ENCODE measurements around the gene FOLR1. TPM values are rescaled to one million over a fixed set of nuclear protein-coding genes. Genes with fewer than 3 reads are reported as not detected.
A peak's percentile ranks its signal among the peaks of the same experiment; 100 is the strongest.
"Not testable (repeated sequence)": the region's sequence is repeated elsewhere in the genome, so short reads cannot be mapped to it uniquely, and the experiment has no call there.

FOLR1 gene
- total and polyA plus RNA-seq, 2 donors = 0.18 to 1.1 TPM

DNA sequence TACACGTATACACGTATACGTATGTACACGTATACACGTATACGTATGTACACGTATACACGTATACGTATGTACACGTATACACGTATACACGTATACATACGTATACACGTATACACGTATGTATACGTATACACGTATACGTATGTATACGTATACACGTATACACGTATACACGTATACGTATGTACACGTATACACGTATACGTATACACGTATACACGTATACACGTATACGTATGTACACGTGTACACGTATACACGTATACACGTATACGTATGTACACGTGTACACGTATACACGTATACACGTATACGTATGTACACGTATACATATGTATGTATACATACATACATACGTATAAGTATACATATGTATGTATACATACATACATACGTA is 9.5 kb downstream of the FOLR1 start:
- not testable (repeated sequence) for H3K27ac ChIP-seq (ENCODE audit: low read depth); H3K4me3 ChIP-seq (ENCODE audit: low read depth, low read length); H3K4me1 ChIP-seq (ENCODE audit: insufficient read depth); H3K36me3 ChIP-seq (ENCODE audit: insufficient read depth); DNase-seq (ENCODE audit: extremely low spot score)
- 95% methylated on average over 42 of the region's 43 CpGs for WGBS

DNA sequence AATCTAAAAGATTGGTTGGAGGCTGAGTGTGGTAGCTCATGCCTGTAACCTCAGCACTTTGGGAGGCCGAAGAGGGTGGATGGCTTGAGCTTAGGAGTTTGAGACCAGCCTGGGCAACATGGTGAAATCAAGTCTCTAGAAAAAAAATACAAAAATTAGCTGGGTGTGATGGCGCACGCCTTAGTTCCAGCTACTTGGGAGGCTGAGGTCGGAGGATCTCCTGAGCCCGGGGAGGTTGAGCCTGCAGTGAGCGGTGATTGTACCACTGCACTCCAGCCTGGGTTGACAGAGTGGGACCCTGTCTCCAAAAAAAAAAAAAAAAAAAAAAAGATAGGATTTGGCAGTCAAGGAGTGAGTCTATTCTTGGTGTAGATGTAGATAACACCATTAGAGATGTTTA is 10.6 kb downstream of the FOLR1 start:
- 97% methylated on average over 6 of the region's 6 CpGs for WGBS
- H3K27ac ChIP-seq (ENCODE audit: low read depth) = no peak overlapping the region
- no peak for DNase-seq (ENCODE audit: extremely low spot score)
- H3K4me1 ChIP-seq (ENCODE audit: insufficient read depth) = no peaks in the 10 kb centered on the region
- H3K4me3 ChIP-seq (ENCODE audit: low read depth, low read length) = no peak overlapping the region
- H3K36me3 ChIP-seq (ENCODE audit: insufficient read depth) = no peaks in the 10 kb centered on the region

DNA sequence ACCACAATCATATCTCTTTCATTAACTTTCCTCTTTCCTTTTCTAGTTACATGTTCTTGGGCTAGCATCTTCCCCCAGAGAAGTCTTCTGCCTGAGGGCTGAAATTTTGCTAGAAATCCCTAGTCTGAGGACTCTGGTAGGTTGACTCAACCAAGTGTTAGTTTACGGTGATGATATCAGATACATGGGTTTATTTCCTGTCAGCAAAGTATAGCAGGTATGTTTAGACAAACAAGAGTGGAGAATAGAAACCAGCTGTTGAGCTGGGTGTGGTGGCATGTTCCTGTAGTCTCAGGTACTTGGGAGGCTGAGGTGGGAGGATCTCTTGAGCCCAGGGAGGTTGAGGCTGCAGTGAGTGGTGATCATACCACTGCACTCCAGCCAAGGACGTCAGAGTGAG is 11.2 kb downstream of the FOLR1 start:
- Histone ChIP-seq H3K4me1 (ENCODE audit: insufficient read depth) (no peaks in the 10 kb centered on the region), H3K4me3 (ENCODE audit: low read depth, low read length) (no peak overlapping the region), H3K27ac (ENCODE audit: low read depth) (no peak overlapping the region), H3K36me3 (ENCODE audit: insufficient read depth) (no peaks in the 10 kb centered on the region)
- 54% methylated on average over 2 of the region's 2 CpGs for WGBS
- no peak for DNase-seq (ENCODE audit: extremely low spot score)

DNA sequence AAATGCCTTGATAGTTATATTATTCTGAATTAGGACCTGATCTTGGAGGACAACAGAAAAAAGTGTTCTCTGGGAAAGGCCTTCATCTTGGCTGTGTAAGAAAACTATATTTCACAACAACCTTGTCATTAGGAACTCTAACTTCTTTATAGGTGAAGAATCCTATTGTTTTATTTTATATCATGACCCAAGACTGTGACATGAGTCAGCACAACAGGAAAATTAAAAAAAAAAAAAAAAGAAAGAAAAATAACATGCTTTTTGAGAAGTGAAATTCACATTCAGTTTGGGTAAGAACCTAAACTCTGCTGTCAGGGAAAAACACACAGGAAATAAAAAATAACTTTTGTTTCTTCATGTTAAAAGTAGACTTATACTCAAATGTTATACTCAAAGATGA is 12.9 kb downstream of the FOLR1 start:
- H3K27ac ChIP-seq (ENCODE audit: low read depth) = no peak overlapping the region
- no peak overlapping the region for H3K4me3 ChIP-seq (ENCODE audit: low read depth, low read length)
- H3K36me3 ChIP-seq (ENCODE audit: insufficient read depth) = no peaks in the 10 kb centered on the region
- H3K4me1 ChIP-seq (ENCODE audit: insufficient read depth) = no peaks in the 10 kb centered on the region
- DNase-seq (ENCODE audit: extremely low spot score) = no peak

DNA sequence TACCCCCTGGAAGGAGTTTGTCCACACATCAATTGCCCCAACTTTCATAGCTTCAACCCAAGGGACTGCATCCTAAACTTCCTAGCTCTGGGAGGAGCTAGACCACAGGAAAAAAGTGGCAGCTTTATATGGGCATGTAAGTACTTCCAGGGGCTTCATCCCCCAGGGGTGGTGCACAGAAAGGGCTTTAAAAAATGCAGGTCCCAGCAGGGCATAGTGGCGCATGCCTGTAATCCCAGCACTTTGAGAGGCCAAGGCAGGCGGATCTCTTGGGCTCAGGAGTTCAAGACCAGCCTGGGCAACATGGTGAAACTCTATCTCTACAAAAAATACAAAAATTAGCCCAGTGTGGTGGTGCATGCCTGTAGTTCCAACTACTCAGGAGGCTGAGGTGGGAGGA is 14.9 kb downstream of the FOLR1 start:
- H3K36me3 ChIP-seq (ENCODE audit: insufficient read depth); H3K4me3 ChIP-seq (ENCODE audit: low read depth, low read length); H3K27ac ChIP-seq (ENCODE audit: low read depth); DNase-seq (ENCODE audit: extremely low spot score); H3K4me1 ChIP-seq (ENCODE audit: insufficient read depth): not testable (repeated sequence)
- WGBS = 85% methylated on average over 2 of the region's 2 CpGs

DNA sequence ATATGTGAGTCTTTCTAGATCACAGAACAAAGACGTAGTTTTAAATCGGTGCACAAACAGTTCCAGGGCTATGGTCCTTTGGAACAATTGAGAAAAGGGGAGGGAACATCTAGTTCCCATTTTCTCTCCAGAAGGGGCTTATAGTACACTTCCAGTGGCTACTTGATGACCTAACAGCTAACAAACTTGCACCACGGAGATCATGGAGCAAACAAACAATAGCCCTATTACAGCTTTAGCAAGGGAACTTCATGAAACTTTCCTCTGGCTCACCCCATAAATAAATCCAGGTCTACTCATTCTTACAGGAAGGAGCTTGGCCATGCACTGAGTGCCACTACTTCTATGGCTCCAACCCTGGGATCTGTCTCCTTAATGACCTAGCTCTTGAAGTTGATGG is 16.3 kb downstream of the FOLR1 start:
- no peak overlapping the region for H3K4me3 ChIP-seq (ENCODE audit: low read depth, low read length)
- H3K4me1 ChIP-seq (ENCODE audit: insufficient read depth) = no peaks in the 10 kb centered on the region
- H3K36me3 ChIP-seq (ENCODE audit: insufficient read depth) = no peaks in the 10 kb centered on the region
- DNase-seq (ENCODE audit: extremely low spot score) = no peak
- H3K27ac ChIP-seq (ENCODE audit: low read depth) = no peak overlapping the region
- 71% methylated on average over 3 of the region's 3 CpGs for WGBS

DNA sequence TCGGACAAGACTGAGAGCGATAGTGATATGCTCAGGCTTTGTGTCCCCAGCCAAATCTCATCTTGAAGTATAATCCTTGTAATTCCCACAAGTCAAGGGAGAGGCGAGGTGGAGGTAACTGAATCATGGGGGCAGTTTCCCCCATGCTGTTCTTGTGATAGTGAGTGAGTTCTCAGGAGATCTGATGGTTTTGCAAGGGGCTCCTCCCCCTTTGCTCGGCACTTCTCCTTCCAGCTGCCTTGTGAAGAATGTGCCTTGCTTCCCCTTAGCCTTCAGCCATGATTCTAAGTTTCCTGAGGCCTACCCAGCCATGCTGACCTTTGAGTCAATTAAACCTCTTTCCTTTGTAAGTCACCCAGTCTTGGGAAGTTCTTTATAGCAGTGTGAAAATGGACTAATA is 17.2 kb downstream of the FOLR1 start:
- H3K36me3 ChIP-seq (ENCODE audit: insufficient read depth) = no peaks in the 10 kb centered on the region
- no peak for DNase-seq (ENCODE audit: extremely low spot score)
- H3K4me1 ChIP-seq (ENCODE audit: insufficient read depth) = no peaks in the 10 kb centered on the region
- WGBS = 70% methylated on average over 4 of the region's 4 CpGs
- H3K27ac ChIP-seq (ENCODE audit: low read depth) = no peak overlapping the region
- H3K4me3 ChIP-seq (ENCODE audit: low read depth, low read length) = no peak overlapping the region

DNA sequence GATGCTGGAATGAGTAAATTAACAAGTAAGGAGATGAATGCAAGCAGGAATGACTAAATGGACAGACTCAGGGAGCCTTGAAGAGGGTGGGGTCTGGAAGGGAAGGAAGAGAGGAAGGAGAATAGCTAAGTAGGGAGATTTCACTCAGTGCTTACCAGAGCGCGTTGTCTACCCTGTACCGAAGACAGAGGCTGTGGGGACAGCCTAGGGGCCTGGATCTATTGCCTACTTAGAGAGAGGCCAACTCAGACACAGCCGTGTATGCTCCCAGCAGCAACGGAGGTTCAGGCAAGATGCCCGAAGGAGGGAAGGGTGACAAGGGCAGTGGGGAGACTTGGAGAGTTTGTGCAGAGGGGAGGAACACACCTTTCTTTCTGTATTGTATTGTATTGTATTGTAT is 24.7 kb downstream of the FOLR1 start, which contains the start of gene FOLR2:
FOLR2 (plus strand) TSS at position 157 of the 400 bp plus-strand sequence. CDS start 1,791 bp downstream, outside the sequence.
- no peak within 1 kb of the TSS for H3K27ac ChIP-seq (ENCODE audit: low read depth)
- no peak within 1 kb of the TSS for H3K4me3 ChIP-seq (ENCODE audit: low read depth, low read length)
- 79% methylated on average over 6 of the region's 6 CpGs for WGBS
- H3K36me3 ChIP-seq (ENCODE audit: insufficient read depth) = no peaks in the 10 kb centered on the region
- H3K4me1 ChIP-seq (ENCODE audit: insufficient read depth) = no peaks in the 10 kb centered on the region
- DNase-seq (ENCODE audit: extremely low spot score) = no peak

DNA sequence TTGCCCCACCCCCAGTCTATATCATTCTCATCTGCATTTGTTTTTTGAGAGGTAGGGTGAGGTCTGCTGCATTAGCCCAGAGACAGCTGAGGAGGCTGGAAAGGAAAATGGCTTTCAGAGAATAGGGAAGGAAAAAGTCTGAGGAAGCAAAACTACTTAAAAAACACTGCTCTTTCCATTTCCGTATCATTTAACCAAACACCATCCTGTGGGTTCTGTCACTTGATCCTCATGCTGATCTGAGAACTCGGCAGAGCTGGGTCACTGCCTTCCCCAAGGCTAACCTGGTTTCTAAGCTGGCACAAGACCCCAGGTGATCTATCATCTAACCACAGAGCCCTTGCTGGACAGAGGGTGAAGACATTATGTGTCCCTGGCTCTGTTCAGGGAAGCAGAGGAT is 25.9 kb downstream of the FOLR1 start:
- Histone ChIP-seq H3K4me3 (ENCODE audit: low read depth, low read length) (no peak overlapping the region), H3K4me1 (ENCODE audit: insufficient read depth) (no peaks in the 10 kb centered on the region), H3K27ac (ENCODE audit: low read depth) (no peak overlapping the region), H3K36me3 (ENCODE audit: insufficient read depth) (no peaks in the 10 kb centered on the region)
- no peak for DNase-seq (ENCODE audit: extremely low spot score)
- WGBS = 25% methylated on average over 2 of the region's 2 CpGs

DNA sequence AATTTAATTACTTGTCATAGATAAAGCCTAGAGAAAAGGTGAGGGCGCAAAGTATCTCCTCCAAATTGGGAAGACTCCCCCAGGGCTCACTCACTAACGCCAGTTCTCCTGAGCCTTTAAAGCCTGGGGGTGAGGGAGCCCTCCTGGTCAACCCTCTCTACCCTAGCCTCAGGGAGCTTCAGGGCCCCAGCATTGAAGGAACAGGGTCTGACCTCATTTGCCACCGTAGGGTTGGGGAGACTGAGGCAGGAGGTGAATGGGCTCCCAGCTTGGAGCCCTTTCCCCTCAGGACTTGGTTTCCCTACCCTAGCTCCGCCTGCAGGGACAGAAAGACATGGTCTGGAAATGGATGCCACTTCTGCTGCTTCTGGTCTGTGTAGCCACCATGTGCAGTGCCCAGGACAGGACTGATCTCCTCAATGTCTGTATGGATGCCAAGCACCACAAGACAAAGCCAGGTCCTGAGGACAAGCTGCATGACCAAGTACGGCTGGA is 26.4 kb downstream of the FOLR1 start:
- no peaks in the 10 kb centered on the region for H3K36me3 ChIP-seq (ENCODE audit: insufficient read depth)

DNA sequence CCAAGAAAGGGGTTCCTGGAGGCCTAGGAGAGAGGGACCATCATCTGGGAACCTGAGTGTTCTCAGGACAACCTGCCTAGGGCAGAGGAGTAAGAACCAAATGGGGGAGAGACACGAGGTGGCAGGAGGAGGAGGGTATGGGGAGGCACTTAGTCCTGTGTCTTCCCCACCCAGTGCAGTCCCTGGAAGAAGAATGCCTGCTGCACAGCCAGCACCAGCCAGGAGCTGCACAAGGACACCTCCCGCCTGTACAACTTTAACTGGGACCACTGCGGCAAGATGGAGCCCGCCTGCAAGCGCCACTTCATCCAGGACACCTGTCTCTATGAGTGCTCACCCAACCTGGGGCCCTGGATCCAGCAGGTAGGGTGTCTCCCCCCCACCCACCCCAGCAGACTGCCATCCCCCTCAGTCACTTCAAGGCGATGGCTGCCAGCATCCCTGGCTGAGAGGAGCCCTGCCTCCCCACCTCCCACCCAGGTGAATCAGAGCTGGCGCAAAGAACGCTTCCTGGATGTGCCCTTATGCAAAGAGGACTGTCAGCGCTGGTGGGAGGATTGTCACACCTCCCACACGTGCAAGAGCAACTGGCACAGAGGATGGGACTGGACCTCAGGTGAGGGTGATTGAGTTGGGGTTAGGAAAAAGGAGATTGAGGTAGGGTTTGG is 28.9 kb downstream of the FOLR1 start:
- no peak overlapping the region for H3K4me3 ChIP-seq (ENCODE audit: low read depth, low read length)
- 88% methylated on average over 10 of the region's 10 CpGs for WGBS
- no peaks in the 10 kb centered on the region for H3K4me1 ChIP-seq (ENCODE audit: insufficient read depth)
- DNase-seq (ENCODE audit: extremely low spot score) = no peak
- H3K27ac ChIP-seq (ENCODE audit: low read depth) = no peak overlapping the region
- no peaks in the 10 kb centered on the region for H3K36me3 ChIP-seq (ENCODE audit: insufficient read depth)

More for the DNA sequence above, 26.4 kb downstream of the FOLR1 start:
- H3K4me1 ChIP-seq (ENCODE audit: insufficient read depth) = no peaks in the 10 kb centered on the region
- no peak for DNase-seq (ENCODE audit: extremely low spot score)
- H3K4me3 ChIP-seq (ENCODE audit: low read depth, low read length) = no peak overlapping the region
- H3K27ac ChIP-seq (ENCODE audit: low read depth) = no peak overlapping the region
- 83% methylated on average over 5 of the region's 5 CpGs for WGBS

DNA sequence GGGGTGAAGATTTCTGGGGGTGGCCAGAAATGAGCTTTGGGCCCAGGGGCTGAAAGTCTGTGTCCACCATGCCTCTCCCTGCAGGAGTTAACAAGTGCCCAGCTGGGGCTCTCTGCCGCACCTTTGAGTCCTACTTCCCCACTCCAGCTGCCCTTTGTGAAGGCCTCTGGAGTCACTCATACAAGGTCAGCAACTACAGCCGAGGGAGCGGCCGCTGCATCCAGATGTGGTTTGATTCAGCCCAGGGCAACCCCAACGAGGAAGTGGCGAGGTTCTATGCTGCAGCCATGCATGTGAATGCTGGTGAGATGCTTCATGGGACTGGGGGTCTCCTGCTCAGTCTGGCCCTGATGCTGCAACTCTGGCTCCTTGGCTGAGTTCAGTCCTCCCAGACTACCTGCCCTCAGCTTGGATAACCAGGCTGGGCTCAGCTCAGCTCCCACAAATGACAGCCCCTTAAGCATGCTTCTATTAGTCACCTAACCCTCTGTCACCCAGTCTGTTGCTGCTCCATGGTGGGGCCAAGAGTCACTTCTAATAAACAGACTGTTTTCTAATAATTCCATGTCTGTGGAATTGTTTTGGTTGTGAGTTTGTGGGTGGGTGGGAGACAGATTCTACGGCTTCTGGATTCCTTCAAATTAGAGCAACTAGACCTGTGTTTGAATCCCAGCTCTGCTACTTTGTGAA is 29.6 kb downstream of the FOLR1 start:
- no peak for DNase-seq (ENCODE audit: extremely low spot score)
- H3K27ac ChIP-seq (ENCODE audit: low read depth) = no peak overlapping the region
- H3K4me1 ChIP-seq (ENCODE audit: insufficient read depth) = no peaks in the 10 kb centered on the region
- WGBS = 89% methylated on average over 7 of the region's 7 CpGs
- H3K4me3 ChIP-seq (ENCODE audit: low read depth, low read length) = no peak overlapping the region
- H3K36me3 ChIP-seq (ENCODE audit: insufficient read depth) = no peaks in the 10 kb centered on the region

DNA sequence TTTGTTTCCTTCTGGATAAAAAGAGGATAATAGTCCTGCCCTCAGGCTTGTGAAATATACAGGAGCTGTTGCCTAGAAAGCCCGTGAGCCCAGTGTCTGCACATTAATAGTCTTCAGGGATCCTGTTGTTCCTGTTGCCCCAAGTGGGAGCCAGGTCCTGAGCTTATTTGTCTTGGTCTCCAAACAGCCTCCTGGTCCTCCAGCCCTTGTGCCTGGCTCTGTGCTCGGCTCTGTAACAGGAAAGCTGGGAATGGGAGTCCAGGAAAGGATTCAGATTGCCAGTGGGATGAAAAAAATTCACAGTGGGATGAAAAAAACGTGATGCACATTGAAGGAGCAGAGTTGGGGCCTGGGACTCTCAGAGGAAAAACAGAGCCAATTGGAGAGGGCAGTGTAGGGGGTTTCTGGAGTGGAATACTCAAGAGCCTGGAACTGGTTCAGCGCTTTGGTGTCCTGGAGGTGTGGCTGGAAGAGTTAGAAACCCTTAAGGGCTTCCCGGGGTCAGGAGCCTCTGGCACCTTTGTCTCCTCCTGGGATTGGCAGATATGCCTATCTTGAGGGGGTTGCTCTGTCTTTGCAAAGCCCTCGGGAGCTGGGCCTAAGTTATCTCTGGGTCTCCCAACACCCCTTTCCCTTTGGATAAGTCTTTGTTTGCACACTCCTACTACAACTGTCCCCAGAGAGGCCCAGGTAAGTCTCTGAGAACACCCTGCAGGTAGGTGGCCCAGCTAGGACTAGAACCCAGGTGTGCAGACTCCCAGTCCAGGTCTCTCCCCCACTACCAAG is 30.4 kb downstream of the FOLR1 start:
- H3K4me1 ChIP-seq (ENCODE audit: insufficient read depth) = no peaks in the 10 kb centered on the region
- H3K36me3 ChIP-seq (ENCODE audit: insufficient read depth) = no peaks in the 10 kb centered on the region
- peak overlapping the region; percentile 90 for H3K4me3 ChIP-seq (ENCODE audit: low read depth, low read length)
- WGBS = 62% methylated on average over 6 of the region's 6 CpGs
- peak overlapping the region; percentile 74 for H3K27ac ChIP-seq (ENCODE audit: low read depth)
- DNase-seq (ENCODE audit: extremely low spot score) = no peak

All from urinary bladder (tissue), 4 donors.